Left lung (tissue), 10 donors: ENCODE data around the gene PDE4B. TPM values are rescaled to one million over a fixed set of nuclear protein-coding genes. Genes with fewer than 3 reads are reported as not detected.

Source experiments
- ATAC-seq: fragments of 200-7000 bp; cut with Tn5 transposase; one replicate; pipeline ENCODE4 v1.9.1; 2020; ENCODE audit warnings: moderate library complexity
- DNase-seq, 4 donors: peaks; one replicate each; pipeline ENCODE4 v3.0.0-alpha.2; 2013 to 2020
- H3K27ac ChIP-seq, 2 donors: fragments of 200-600 bp; sonication (generic) in 1 of 2; one replicate each; pipeline versions ENCODE4 v1.5.0 to v1.8.0; 2020 to 2021
- H3K27me3 ChIP-seq, 2 donors: fragments of 200-600 bp; sonication (generic) in 1 of 2; one replicate each; pipeline versions ENCODE4 v1.5.0 to v1.8.0; 2020 to 2021
- H3K36me3 ChIP-seq, 2 donors: fragments of 200-600 bp; sonication (generic) in 1 of 2; one replicate each; pipeline versions ENCODE4 v1.5.0 to v1.8.0; 2020 to 2021
- H3K4me1 ChIP-seq, 2 donors: fragments of 200-600 bp; one replicate each; pipeline ENCODE4 v1.8.0; 2021
- H3K4me3 ChIP-seq, 2 donors: fragments of 200-600 bp; sonication (generic) in 1 of 2; one replicate each; pipeline versions ENCODE4 v1.5.0 to v1.8.0; 2020 to 2021; ENCODE audit warnings: mild to moderate bottlenecking in 1 of 2
- H3K9me3 ChIP-seq, 2 donors: fragments of 200-600 bp; sonication (generic) in 1 of 2; one replicate each; pipeline versions ENCODE4 v1.5.0 to v1.8.0; 2020 to 2021
- intact Hi-C, 2 donors: fragments of 100-400 bp; cut with DNase I; formaldehyde crosslinking; loops; one replicate each; pipeline versions ENCODE4 v1.11.2 to v1.14.2; 2022
- polyA plus RNA-seq, 6 donors: library from polyadenylated mRNA; unstranded; fragments of 120-200 nt; gene quantifications; one replicate each; pipeline ENCODE4 v1.2.1, GENCODE V29; 2013; ENCODE audit not compliant: insufficient read length in 6 of 6
- total RNA-seq, 2 donors: library from RNA; stranded (reverse); fragmentation: NEBNext Ultra II Directional; extraction: Animal tissue kit (Norgen Biotek cat#: 25700); gene quantifications; one replicate each; pipeline ENCODE4 v1.2.1, GENCODE V29; 2021
- TF ChIP-seq, protein P1 (sequence below), 2 donors: fragments of 200-600 bp; sonication (generic) in 1 of 2; IDR thresholded peaks; one replicate each; pipeline versions ENCODE4 v1.5.0 to v1.8.0; 2021; ENCODE audit warnings: antibody characterized with exemption in 2 of 2
- donor health status: DM: no; HTN: yes; CAD: no.
- donor health status: DM: no; HTN: no; CAD: no.

The PDE4B gene
- total and polyA plus RNA-seq, 8 donors, result 8.6 to 50.7 (median 19.2) TPM

DNA sequence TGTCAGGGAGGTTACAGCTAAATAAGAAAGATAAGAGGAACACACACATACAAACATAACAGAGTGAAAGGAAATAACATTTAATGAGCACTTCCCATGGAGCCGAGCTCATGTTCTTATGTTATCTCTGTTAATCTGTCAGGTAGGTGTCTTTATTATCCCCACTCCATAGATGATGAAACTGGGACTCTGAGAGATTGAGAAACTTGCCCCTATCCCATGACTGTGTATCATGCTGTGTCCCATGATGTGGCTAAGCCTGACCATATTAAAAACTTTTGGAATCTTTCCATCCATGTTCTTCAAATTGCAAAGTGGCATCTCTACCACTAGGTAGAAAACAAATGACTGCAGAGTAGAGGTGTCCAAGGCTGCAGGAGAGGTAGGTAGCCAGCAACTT lies 456.1 kb downstream of the PDE4B start:
- Histone ChIP-seq H3K4me3 (no peak overlapping the region), H3K9me3 (no peaks in the 10 kb centered on the region), H3K36me3 (no peaks in the 10 kb centered on the region), H3K27me3 (no peaks in the 10 kb centered on the region), H3K27ac (no peak overlapping the region), H3K4me1 (peaks cover 0 to 32% of the 10 kb centered on the region in 2 donors)
- intact Hi-C loops, result loop anchor here in 1 of 2 donors (10.0 kb wide), 1 partner anchor 196 kb away; no protein-coding TSS in a partner anchor
- TF ChIP-seq, protein P1, sequence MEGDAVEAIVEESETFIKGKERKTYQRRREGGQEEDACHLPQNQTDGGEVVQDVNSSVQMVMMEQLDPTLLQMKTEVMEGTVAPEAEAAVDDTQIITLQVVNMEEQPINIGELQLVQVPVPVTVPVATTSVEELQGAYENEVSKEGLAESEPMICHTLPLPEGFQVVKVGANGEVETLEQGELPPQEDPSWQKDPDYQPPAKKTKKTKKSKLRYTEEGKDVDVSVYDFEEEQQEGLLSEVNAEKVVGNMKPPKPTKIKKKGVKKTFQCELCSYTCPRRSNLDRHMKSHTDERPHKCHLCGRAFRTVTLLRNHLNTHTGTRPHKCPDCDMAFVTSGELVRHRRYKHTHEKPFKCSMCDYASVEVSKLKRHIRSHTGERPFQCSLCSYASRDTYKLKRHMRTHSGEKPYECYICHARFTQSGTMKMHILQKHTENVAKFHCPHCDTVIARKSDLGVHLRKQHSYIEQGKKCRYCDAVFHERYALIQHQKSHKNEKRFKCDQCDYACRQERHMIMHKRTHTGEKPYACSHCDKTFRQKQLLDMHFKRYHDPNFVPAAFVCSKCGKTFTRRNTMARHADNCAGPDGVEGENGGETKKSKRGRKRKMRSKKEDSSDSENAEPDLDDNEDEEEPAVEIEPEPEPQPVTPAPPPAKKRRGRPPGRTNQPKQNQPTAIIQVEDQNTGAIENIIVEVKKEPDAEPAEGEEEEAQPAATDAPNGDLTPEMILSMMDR (IDR thresholded peaks at IDR 0.05), result no peak
- ATAC-seq, result no peak
- no peak for DNase-seq

GRCh38 chr1:66250075-66250474 lies 457.4 kb downstream of the PDE4B start:
- Histone ChIP-seq H3K9me3 (no peaks in the 10 kb centered on the region), H3K4me3 (no peak overlapping the region), H3K4me1 (peaks cover 0 to 39% of the 10 kb centered on the region in 2 donors), H3K27me3 (no peaks in the 10 kb centered on the region), H3K27ac (no peak overlapping the region), H3K36me3 (no peaks in the 10 kb centered on the region)
- no peak for ATAC-seq
- intact Hi-C loops, result loop anchor here in 1 of 2 donors (5.0 kb wide), 1 partner anchor 197 kb away; no protein-coding TSS in a partner anchor
- no peak for DNase-seq
- TF ChIP-seq, protein P1 (IDR thresholded peaks at IDR 0.05), result no peak

- Histone ChIP-seq H3K4me1 (peaks cover 0 to 39% of the 10 kb centered on the region in 2 donors), H3K36me3 (no peaks in the 10 kb centered on the region), H3K27me3 (no peaks in the 10 kb centered on the region), H3K9me3 (no peaks in the 10 kb centered on the region), H3K4me3 (no peak overlapping the region), H3K27ac (peak overlapping the region in 1 of 2 donors; percentile 33)
- no peak for DNase-seq
- no peak for ATAC-seq
- intact Hi-C loops, result loop anchor here in 1 of 2 donors (5.0 kb wide), 1 partner anchor 197 kb away; no protein-coding TSS in a partner anchor
- TF ChIP-seq, protein P1 (IDR thresholded peaks at IDR 0.05), result no peak
These were observed 457.8 kb downstream of the PDE4B start for GRCh38 chr1:66250478-66250877.

DNA sequence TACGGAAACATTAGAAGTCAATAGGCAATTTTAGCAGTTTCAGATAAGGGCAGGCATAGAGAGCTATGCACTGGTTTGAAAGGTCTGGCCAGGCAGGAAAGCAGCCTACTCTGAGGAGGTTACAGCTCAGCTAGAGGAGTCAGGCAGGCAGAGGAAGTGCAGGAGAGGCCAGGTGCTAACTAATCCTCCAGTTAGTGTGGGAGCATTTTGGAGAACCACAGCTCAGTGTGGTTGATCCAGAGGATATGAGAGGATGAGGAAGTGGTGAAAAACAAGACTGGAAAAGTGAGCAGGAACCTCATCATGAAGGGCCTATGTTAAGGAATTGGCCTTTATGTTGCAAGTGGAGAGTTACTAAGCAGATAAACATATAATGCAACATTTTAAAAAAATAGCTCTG lies 458.9 kb downstream of the PDE4B start:
- Histone ChIP-seq H3K27me3 (no peaks in the 10 kb centered on the region), H3K9me3 (no peaks in the 10 kb centered on the region), H3K27ac (peak overlapping the region in 1 of 2 donors; percentile 25), H3K4me1 (peaks cover 0 to 39% of the 10 kb centered on the region in 2 donors), H3K4me3 (no peak overlapping the region), H3K36me3 (no peaks in the 10 kb centered on the region)
- TF ChIP-seq, protein P1 (IDR thresholded peaks at IDR 0.05), result no peak
- intact Hi-C loops, result loop anchor here in 1 of 2 donors (5.0 kb wide), 1 partner anchor 196 kb away; no protein-coding TSS in a partner anchor
- peak; percentile 22 for ATAC-seq
- DNase-seq, result no peak

- H3K27me3 ChIP-seq, result no peaks in the 10 kb centered on the region
- H3K27ac ChIP-seq, result no peak overlapping the region
- intact Hi-C loops, result loop anchor here in 1 of 2 donors (5.0 kb wide), 1 partner anchor 194 kb away; no protein-coding TSS in a partner anchor
- ATAC-seq (peak; percentile 96), DNase-seq (peak in 1 of 4 donors; percentile 72)
- no peaks in the 10 kb centered on the region for H3K36me3 ChIP-seq
- TF ChIP-seq, protein P1 (IDR thresholded peaks at IDR 0.05), result peak; percentile 55 to 71
- peaks cover 0 to 39% of the 10 kb centered on the region in 2 donors for H3K4me1 ChIP-seq
- H3K4me3 ChIP-seq, result no peak overlapping the region
- H3K9me3 ChIP-seq, result no peaks in the 10 kb centered on the region
These were observed 460.7 kb downstream of the PDE4B start for GRCh38 chr1:66253330-66253921.
